ENCODE results near the gene ZFAND6.

- TF ChIP-seq CTCF (IDR thresholded peaks at IDR 0.05) (no peak), POLR2A (IDR thresholded peaks at IDR 0.05) (no peak), POLR2AphosphoS5 (IDR thresholded peaks at IDR 0.05) (no peak)
Observed at GRCh38 chr15:80107204-80107603, 47.7 kb downstream of the ZFAND6 start.

Measured in breast epithelium (tissue), 3 donors.